Prostate gland (tissue), 2 donors: ENCODE data around the gene SOAT1. TPM values are rescaled to one million over a fixed set of nuclear protein-coding genes. Genes with fewer than 3 reads are reported as not detected.
"Not testable (repeated sequence)": the region's sequence is repeated elsewhere in the genome, so short reads cannot be mapped to it uniquely, and the experiment has no call there.

ENCODE experiments used
- DNase-seq: peaks from one replicate; pipeline ENCODE4 v3.0.0-alpha.2; 2019; ENCODE audit warnings: low spot score
- H3K27ac ChIP-seq, 2 donors: fragments of 200-600 bp; sonication (generic); 2 replicates each; pipeline ENCODE4 v1.5.1; 2017 to 2019
- H3K27me3 ChIP-seq: fragments of 200-600 bp; sonication (generic); replicated peaks from 2 replicates; pipeline ENCODE4 v1.5.1; 2019; ENCODE audit not compliant: insufficient read depth
- H3K36me3 ChIP-seq, 2 donors: fragments of 200-600 bp; sonication (generic); 1 replicate in 1 of 2; 2 replicates in 1 of 2; pipeline versions ENCODE4 v1.5.1 to v1.8.1; 2017 to 2019
- H3K4me1 ChIP-seq: fragments of 200-600 bp; sonication (generic); replicated peaks from 2 replicates; pipeline ENCODE4 v1.5.1; 2019
- H3K4me3 ChIP-seq, 2 donors: fragments of 200-600 bp; sonication (generic); 2 replicates each; pipeline ENCODE4 v1.5.1; 2017 to 2019
- H3K9me3 ChIP-seq: fragments of 200-600 bp; sonication (generic); 2 replicates; pipeline ENCODE4 v1.5.1; 2017
- POLR2A ChIP-seq: fragments of 450-650 bp; IDR thresholded peaks from one replicate; pipeline ENCODE4 v1.6.1; 2016; ENCODE audit warnings: antibody characterized with exemption, mild to moderate bottlenecking
- POLR2AphosphoS5 ChIP-seq: sonication (generic); formaldehyde crosslinking; IDR thresholded peaks from one replicate; pipeline ENCODE4 v1.6.1; 2017; ENCODE audit warnings: antibody characterized with exemption
- WGBS: methylation state at CpG from one replicate; pipeline ENCODE4 v1.1.5; 2018; 5-methylcytosine and 5-hydroxymethylcytosine counted together
- intact Hi-C: fragments of 100-400 bp; cut with DNase I; formaldehyde crosslinking; loops from one replicate; pipeline ENCODE4 v1.14.2; 2022
- total RNA-seq, 2 donors: library from RNA; depleted of rRNA; stranded (reverse); fragments of >200 nt; gene quantifications; one replicate each; pipeline ENCODE4 v1.1.0, GENCODE V29; 2016
- TF ChIP-seq, protein P1 (sequence below), 4 experiments: fragments of 200-600 bp in 2 of 4; fragments of 450-650 bp in 2 of 4; sonication (generic) in 2 of 4; IDR thresholded peaks; 1 replicate in 3 of 4; 2 replicates in 1 of 4; pipeline ENCODE4 v1.5.1; 2016 to 2019; ENCODE audit warnings: antibody characterized with exemption in 4 of 4, mild to moderate bottlenecking in 2 of 4, moderate library complexity in 2 of 4

Gene SOAT1
- total RNA-seq, 2 donors from 2014 or later = 30.9 to 47.2 TPM

DNA sequence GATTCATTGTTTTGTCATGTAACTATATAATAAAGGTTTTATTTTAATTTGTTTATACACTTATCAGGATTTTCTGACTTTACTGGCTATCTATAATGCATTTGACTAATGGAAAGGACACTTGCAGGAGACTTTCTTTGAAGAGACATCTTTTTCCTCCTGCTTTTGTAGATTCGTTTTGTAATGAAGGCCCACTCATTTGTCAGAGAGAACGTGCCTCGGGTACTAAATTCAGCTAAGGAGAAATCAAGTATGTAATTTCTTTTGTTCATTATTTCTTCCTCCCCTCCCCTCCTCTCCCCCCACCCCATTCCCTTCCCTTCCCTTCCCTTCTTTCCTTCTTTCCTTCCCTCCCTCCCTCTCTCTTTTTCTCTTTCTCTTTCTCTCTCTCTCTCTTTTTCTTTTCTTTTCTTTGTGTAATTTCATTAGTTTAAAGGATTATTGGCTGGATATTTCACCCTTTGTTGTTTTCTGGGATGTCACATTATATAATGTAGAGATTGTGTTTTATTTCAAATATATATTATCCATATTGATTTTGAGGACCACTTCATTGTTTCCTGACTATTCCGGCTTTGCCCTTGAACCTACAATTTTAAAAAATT is 48.4 kb downstream of the SOAT1 start:
- Histone ChIP-seq H3K9me3 (no peaks in the 10 kb centered on the region), H3K36me3 (no peaks in the 10 kb centered on the region), H3K27ac (no peak overlapping the region), H3K27me3 (no peaks in the 10 kb centered on the region), H3K4me3 (no peak overlapping the region), H3K4me1 (no peaks in the 10 kb centered on the region)
- intact Hi-C loops = no loop called here
- DNase-seq = no peak
- no peak for TF ChIP-seq POLR2A
- TF ChIP-seq POLR2AphosphoS5 = no peak
- TF ChIP-seq, protein P1, sequence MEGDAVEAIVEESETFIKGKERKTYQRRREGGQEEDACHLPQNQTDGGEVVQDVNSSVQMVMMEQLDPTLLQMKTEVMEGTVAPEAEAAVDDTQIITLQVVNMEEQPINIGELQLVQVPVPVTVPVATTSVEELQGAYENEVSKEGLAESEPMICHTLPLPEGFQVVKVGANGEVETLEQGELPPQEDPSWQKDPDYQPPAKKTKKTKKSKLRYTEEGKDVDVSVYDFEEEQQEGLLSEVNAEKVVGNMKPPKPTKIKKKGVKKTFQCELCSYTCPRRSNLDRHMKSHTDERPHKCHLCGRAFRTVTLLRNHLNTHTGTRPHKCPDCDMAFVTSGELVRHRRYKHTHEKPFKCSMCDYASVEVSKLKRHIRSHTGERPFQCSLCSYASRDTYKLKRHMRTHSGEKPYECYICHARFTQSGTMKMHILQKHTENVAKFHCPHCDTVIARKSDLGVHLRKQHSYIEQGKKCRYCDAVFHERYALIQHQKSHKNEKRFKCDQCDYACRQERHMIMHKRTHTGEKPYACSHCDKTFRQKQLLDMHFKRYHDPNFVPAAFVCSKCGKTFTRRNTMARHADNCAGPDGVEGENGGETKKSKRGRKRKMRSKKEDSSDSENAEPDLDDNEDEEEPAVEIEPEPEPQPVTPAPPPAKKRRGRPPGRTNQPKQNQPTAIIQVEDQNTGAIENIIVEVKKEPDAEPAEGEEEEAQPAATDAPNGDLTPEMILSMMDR (IDR thresholded peaks at IDR 0.05) = no peak
- 83% methylated on average over 4 of the region's 4 CpGs for WGBS

DNA sequence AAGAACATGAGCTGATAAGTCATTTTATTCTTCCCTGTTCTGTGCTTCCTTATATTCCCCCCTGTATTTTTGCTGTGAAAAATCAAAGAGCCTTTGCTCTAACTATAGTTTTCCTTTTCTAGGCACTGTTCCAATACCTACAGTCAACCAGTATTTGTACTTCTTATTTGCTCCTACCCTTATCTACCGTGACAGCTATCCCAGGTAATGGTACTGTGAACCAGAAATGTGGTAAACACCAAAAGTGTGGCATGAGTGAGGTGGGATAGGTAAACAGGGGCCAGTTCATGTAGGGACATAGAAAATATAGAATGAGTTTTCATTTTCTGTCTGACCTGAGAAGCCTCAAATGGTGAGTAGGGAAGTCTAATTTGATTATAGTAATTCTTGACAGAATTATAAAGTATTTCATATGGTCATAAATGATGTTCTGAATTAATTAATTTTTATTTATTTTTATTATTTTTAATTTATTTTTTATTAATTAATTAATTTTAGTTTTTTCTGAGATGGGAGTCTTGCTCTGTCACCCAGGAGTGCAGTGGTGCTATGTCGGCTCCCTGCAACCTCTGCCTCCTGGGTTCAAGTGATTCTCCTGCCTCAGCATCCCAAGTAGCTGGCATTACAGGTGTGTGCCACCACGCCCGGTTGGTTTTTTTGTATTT is 49.3 kb downstream of the SOAT1 start:
- WGBS = 87% methylated on average over 4 of the region's 4 CpGs
- Histone ChIP-seq H3K27me3 (no peaks in the 10 kb centered on the region), H3K27ac (no peak overlapping the region), H3K36me3 (no peaks in the 10 kb centered on the region), H3K9me3 (no peaks in the 10 kb centered on the region), H3K4me3 (no peak overlapping the region), H3K4me1 (no peaks in the 10 kb centered on the region)
- no peak for DNase-seq
- no peak for TF ChIP-seq POLR2AphosphoS5
- TF ChIP-seq, protein P1 (IDR thresholded peaks at IDR 0.05) = no peak
- no peak for TF ChIP-seq POLR2A
- intact Hi-C loops = no loop called here

DNA sequence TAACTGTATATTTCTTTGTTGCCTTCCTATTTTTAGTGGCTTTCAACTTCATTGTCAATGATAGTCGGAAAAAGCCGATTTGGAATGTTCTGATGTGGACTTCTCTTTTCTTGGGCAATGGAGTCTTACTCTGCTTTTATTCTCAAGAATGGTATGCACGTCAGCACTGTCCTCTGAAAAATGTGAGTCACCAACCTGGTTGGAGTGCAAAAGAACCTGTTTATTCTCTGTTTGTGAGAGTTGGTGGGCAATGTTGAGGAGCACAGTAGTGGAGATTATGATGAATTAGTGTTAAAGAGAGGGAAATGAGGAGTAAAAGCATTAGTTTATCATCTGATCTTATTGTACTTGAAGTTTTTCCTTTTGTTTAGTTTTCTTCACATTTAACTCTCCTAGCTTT is 57.7 kb downstream of the SOAT1 start:
- Histone ChIP-seq H3K4me1 (no peaks in the 10 kb centered on the region), H3K27ac (no peak overlapping the region), H3K4me3 (no peak overlapping the region), H3K9me3 (no peaks in the 10 kb centered on the region), H3K27me3 (no peaks in the 10 kb centered on the region), H3K36me3 (no peaks in the 10 kb centered on the region)
- DNase-seq = no peak
- TF ChIP-seq, protein P1 (IDR thresholded peaks at IDR 0.05) = no peak
- TF ChIP-seq POLR2A (no peak), POLR2AphosphoS5 (no peak)
- 94% methylated on average over 3 of the region's 3 CpGs for WGBS
- intact Hi-C loops = no loop called here

DNA sequence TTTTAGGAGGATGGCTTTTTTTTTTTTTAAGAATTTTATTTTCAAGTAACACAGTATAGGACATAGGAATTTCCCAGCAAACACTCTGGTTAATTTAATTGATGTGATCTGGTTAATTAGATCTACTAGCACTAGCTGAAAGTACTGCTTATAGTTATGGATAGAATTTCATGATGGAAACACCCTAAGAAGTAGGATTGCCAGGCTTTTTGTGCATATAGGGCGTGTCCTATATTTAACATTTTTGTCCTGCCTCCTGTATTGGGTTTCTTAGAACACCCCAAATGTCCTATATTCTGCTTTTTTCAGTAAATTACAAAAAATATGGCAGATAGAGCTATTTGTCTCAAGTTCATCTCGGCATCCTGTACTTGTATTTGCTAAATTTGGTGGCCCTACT is 58.6 kb downstream of the SOAT1 start:
- H3K27ac ChIP-seq = no peak overlapping the region
- H3K4me1 ChIP-seq = no peaks in the 10 kb centered on the region
- H3K9me3 ChIP-seq = no peaks in the 10 kb centered on the region
- no peak for DNase-seq
- no peak for TF ChIP-seq POLR2A
- TF ChIP-seq, protein P1 (IDR thresholded peaks at IDR 0.05) = no peak
- no peak for TF ChIP-seq POLR2AphosphoS5
- no peaks in the 10 kb centered on the region for H3K36me3 ChIP-seq
- no peaks in the 10 kb centered on the region for H3K27me3 ChIP-seq
- H3K4me3 ChIP-seq = no peak overlapping the region
- intact Hi-C loops = no loop called here
- WGBS = 97% methylated on average over 2 of the region's 2 CpGs

DNA sequence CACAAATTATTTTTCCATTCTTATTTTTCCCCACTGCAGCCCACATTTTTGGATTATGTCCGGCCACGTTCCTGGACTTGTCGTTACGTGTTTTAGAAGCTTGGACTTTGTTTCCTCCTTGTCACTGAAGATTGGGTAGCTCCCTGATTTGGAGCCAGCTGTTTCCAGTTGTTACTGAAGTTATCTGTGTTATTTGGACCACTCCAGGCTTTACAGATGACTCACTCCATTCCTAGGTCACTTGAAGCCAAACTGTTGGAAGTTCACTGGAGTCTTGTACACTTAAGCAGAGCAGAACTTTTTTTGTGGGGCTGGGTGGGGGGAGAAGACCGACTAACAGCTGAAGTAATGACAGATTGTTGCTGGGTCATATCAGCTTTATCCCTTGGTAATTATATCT is 59.9 kb downstream of the SOAT1 start:
- 60% methylated on average over 5 of the region's 5 CpGs for WGBS
- Histone ChIP-seq H3K4me3 (no peak overlapping the region), H3K36me3 (no peaks in the 10 kb centered on the region), H3K4me1 (no peaks in the 10 kb centered on the region), H3K9me3 (no peaks in the 10 kb centered on the region), H3K27ac (no peak overlapping the region), H3K27me3 (no peaks in the 10 kb centered on the region)
- no peak for TF ChIP-seq POLR2AphosphoS5
- no peak for TF ChIP-seq POLR2A
- intact Hi-C loops = no loop called here
- no peak for DNase-seq

DNA sequence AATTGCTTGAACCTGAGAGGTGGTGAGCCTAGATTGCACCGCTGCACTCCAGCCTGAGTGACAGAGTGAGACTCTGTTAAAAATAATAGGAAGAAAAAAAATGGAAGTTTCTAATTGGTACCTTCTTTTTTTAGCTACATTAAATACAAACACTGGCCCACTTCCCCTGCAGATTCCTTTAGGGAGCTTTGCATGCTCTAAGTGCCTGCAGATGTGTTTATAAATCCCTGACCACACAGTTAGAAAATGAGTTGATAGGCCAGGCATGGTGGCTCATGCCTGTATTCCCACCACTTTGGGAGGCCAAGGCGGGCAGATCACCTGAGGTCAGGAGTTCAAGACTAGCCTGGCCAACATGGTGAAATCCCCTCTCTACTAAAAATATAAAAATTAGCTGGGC is 68.0 kb downstream of the SOAT1 start:
- not testable (repeated sequence) for H3K4me3 ChIP-seq, DNase-seq, H3K27ac ChIP-seq, H3K4me1 ChIP-seq, H3K9me3 ChIP-seq, H3K36me3 ChIP-seq, H3K27me3 ChIP-seq
- intact Hi-C loops = loop anchor here (10.0 kb wide), 1 partner anchor 237 kb away; no protein-coding TSS in a partner anchor
- 76% methylated on average over 2 of the region's 2 CpGs for WGBS
